VCaP (cell line): ENCODE measurements around the gene BCL7C.

Experiments
- H3K27ac ChIP-seq: fragments of 450-650 bp; 2 replicates; pipeline ENCODE4 v1.5.1; 2017
- TF ChIP-seq, protein P1 (sequence below): fragments of 450-650 bp; conservative IDR thresholded peaks from 2 replicates; pipeline ENCODE4 v1.5.1; 2017; ENCODE audit warnings: mild to moderate bottlenecking, moderate library complexity

BCL7C gene

DNA sequence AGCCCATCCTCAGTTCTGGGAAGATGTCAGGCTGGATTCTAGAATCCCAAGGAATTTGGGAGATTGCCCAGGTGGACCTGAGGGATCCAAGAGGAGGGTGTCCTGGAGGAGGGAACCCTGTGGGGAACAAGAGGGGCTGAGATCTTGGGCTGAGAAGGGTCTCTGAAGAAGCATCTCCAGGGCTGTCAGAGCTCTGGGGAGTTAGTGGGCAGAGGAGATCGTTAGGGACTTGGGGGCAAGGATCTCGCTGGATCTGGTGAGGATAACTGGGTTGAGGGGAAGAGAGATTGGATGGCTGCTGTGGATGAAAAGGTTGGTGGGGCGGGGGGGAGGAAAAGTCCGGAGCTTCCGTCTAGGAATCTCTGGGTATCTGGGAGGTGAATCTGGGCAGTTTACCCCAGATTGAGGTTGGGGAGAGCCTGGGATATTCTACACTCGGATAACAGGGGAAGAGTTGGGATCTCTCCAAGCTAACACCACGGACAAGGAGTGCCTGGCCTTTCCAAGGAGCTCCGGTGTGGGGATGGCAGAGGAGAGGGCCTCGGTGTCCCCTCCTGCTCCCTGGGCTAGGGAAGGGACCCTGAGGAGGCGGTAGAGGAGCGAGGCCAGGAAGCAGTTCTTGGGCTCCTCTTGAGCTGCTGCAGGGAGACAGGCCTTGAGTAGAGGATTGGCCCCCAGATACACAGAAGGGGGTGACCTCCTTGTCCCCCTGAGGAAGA lies 31.2 kb upstream of the BCL7C start:
- TF ChIP-seq, protein P1, sequence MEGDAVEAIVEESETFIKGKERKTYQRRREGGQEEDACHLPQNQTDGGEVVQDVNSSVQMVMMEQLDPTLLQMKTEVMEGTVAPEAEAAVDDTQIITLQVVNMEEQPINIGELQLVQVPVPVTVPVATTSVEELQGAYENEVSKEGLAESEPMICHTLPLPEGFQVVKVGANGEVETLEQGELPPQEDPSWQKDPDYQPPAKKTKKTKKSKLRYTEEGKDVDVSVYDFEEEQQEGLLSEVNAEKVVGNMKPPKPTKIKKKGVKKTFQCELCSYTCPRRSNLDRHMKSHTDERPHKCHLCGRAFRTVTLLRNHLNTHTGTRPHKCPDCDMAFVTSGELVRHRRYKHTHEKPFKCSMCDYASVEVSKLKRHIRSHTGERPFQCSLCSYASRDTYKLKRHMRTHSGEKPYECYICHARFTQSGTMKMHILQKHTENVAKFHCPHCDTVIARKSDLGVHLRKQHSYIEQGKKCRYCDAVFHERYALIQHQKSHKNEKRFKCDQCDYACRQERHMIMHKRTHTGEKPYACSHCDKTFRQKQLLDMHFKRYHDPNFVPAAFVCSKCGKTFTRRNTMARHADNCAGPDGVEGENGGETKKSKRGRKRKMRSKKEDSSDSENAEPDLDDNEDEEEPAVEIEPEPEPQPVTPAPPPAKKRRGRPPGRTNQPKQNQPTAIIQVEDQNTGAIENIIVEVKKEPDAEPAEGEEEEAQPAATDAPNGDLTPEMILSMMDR, result no peak

DNA sequence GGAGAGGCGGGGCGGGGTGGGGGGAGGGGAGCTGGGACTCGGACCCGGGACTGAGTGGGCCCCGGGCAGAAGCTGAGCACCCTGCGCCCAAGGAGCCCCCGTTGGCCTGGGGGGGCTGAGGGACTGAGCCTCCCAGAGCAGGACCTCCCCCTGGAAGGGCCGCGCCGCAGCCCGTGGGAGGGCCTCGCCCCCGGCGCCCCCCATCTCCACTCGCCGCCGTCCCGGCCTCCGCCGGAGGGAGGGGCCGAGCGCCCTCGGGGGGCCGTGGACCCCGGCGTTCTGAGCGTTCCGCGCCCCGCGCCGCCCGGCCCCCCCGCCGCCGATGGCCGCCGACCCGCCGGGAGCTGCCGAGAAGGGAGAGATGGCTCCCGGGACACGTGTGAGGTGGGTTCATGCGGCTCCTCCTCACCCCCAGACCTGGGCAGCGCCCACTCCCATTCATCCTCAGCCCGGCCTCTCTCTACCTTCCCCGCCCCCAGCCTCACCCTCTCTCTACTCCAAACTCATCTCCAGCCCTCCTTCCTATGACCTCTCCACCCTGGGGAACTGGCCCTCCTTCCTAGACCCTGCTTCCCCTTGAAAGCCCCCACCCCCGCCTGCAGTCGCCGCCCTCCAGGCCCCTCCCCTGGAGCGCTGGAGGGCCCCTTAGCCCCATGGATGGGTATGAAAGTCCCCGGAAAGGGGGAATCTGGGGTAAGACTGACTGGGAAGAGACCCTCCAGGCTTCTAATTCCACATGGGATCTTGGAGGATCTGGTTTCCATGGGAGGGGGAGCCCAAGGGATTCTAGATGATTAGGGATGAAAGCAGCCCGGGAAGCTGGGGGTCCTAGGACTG lies 30.4 kb upstream of the BCL7C start:
- peak overlapping the region; percentile 89; the same call in 1 of the 2 replicates for H3K27ac ChIP-seq

More for the DNA sequence above, 31.2 kb upstream of the BCL7C start:
- H3K27ac ChIP-seq, result peak overlapping the region; percentile 89; the same call in 1 of the 2 replicates

DNA sequence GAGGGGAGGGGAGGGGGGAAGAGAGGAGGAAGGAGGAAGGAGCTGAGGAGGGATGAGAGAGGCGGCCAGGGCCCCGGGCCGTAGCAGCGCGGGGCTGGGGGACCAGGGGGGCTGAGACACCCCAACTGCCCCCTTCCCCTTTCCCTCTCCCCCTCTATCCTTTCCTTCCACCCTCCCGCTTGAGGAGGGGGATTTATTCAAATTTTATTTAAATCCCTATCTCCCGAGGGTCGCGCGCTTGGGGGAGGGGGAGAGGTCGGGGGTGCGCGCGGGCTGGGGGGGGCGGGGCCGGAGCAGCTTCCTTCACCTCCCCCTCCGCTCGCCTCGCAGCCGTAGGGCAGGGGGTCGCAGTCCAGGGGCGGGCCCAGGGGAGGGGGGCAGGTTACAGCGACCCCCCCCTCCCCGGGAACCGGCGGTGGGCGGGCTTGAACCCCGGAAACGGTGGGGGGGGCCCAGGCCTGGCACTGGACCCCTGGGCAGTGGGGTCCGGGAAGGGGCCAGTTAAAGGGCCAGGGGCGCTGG lies 29.7 kb upstream of the BCL7C start, which contains the start of gene FBXL19:
TSS of gene FBXL19 (plus strand) at position 19 of the 522 bp plus-strand sequence. CDS start 2,183 bp downstream, outside the sequence.
- TF ChIP-seq, protein P1, result no peak
- peak within 1 kb of the TSS; percentile 89 for H3K27ac ChIP-seq

More for the DNA sequence above, 30.4 kb upstream of the BCL7C start:
- TF ChIP-seq, protein P1, result no peak

DNA sequence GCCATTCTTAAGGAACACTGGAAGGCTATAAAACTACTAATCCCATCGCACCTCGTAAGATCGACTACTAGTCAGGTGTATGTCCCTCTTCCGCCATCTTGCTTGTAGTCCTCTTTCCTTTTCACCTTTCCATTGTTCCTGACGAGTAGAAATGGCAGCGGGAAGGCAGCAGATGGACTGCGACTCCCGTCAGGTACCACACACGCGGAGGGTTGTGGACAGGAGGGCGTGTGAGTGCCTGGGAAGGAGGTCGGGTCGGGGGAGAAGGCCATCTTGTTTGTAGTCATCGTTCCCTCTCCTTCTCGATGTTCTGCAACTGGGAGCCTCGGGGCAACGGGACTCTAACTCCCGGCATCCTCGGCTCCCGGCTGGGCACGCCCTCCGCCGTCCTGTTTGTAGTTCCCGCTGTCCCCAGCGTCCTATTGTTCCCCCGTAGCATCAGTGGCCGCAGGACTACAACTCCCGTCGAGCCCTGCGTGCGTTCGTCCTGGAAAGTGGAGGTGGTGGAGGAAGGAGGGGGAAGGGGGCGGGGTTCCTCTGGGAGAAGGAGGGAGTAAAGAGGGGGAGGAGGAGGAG lies 29.2 kb upstream of the BCL7C start:
- peak overlapping the region; percentile 89 for H3K27ac ChIP-seq
- TF ChIP-seq, protein P1, result no peak

DNA sequence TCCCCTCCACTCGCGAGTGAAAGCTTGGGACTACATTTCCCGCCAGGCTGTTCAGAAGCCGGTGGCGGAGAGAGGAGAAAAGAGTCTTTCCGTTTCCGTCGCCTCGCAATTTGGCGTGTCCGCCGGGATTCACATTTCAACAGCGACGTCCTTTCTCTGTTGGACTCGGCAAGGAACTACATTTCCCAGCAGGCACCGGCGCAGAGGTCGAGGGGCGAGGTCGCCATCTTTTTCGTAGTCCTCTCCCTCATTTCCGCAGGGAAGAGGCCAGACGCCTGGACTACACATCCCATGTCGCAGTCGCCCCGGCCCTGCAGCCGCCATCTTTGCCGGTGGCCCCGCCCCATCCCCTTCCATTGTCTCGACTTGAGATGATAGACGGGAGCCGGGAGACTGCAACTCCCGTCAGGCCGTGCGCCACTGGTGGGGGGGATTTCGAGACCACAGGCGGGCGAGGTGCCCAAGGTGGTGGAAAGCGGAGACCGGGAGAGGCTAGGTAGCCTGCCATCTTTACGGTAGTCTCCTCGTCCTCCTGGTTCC lies 28.6 kb upstream of the BCL7C start:
- H3K27ac ChIP-seq, result peak overlapping the region; percentile 89
- TF ChIP-seq, protein P1, result no peak

DNA sequence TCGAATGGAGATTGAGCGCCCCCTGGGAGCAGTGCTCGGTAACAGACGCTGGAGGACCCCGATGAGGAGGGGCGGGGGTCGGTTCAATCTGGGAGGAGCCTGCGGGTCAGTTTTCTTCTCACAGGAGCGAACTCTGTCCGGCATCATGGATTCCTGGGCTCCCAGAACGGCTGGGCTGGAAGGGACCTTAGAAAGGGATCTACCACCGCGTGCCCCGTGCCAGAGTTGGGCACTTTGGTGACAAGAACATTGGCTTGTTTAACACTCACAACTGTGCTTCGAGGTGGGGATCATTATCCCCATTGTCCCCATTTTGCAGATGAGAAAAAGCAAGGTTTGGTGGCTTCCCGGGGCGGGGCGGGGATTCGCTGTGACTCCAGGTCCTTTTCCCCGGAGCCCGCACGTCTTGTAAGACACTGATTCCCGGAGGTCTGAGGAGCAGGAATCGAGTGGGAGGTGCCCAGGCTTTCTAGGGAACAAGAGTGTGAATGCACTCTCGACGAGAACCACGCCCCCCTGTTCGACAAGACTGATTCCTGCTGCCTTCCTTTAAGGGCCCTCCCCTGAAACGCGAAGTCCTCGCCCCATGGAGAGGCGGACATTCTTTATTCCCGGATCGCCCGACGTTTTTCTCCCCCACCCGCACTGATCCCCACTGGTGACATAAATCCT lies 28.0 kb upstream of the BCL7C start:
- TF ChIP-seq, protein P1, result peak; percentile 69
- H3K27ac ChIP-seq, result peak overlapping the region; percentile 89
